GM19324 (cell line): ENCODE measurements around the gene CCDC148.
A peak's percentile ranks its signal among the peaks of the same experiment; 100 is the strongest.
"Not testable (repeated sequence)": the region's sequence is repeated elsewhere in the genome, so short reads cannot be mapped to it uniquely, and the experiment has no call there.

ENCODE experiments used
- ATAC-seq: cut with Tn5 transposase; IDR thresholded peaks from one replicate; pipeline ENCODE4 v1.9.1; 2021; ENCODE audit warnings: mild to moderate bottlenecking, moderate library complexity; ENCODE audit not compliant: unreplicated experiment, low FRiP score

Gene CCDC148

DNA sequence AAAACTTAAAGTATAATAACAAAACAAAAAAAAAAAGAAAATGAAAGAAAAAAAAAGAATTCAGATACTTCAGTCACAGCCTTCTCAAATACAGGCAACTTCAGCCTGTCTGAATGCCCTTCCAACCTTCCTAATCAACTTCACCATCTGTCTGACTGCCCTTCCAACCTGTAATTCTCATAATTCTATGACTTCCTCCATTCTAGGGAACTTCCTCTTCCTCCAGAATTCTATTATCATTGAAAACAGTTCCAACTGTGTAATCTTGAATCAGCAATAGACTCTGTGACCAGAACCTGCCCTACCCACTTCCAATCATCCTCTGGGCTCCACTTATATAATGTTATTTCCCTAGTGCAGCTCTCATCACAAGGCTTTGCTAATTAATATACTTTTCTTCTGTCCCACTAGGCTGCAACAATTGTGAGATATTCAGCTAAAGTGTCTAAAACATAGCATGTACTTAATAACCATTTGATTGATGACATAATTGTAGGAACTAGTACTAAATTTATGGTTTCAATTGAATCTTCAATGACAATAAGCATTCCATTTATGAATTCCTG, 227.5 kb downstream of the CCDC148 start:
- no peak for ATAC-seq

- not testable (repeated sequence) for ATAC-seq
Measured at GRCh38 chr2:158223066-158223465, 233.5 kb downstream of the CCDC148 start.

DNA sequence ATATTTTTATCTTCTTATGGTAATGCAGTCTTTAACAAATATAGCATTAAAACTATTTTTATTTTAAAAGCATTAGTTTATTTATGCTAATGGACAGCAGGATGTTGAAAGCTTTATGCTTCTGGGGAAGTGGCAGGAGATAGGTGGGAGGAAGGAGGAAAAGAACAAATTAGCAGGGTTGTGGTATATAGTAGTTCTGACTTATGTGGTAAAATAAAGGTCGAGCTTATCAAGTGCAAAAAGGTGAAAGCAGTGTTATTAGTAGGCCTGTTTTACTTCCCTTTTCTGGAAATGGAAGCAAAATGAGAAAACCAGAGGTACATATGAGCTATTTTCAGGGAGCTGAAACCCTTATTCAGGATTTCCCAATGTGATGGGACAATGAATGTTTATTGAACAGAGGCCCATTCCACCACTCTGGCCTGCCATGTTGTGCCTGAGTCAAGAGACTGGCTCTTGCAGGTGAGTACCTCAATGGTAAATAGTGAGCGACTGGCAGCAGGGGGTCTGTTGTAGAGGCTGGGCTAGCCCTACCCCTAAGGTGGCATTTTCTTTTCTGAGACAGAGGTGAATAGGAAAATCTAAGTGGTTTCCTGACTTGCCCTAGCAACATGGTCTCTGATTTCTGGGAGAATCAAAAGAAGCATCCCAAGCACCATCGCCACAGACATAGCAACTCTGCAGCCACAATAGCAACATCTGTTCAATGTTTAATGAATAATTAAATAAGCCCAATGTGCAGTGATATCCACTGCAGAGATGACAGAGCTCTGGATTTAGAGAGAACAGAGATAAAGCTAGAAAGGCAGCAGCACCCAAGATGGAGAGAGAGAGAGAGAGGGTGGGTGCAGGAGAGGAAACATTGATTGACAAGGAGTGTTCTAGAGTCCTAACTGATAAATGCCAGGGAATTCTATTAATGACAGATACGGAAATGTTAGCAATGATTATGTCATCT, 235.2 kb downstream of the CCDC148 start:
- no peak for ATAC-seq

GRCh38 chr2:158217593-158217992, 239.0 kb downstream of the CCDC148 start:
- no peak for ATAC-seq

- peak; percentile 81 for ATAC-seq
Measured at GRCh38 chr2:158214431-158214830, 242.1 kb downstream of the CCDC148 start.

- no peak for ATAC-seq
Measured at GRCh38 chr2:158213773-158214172, 242.8 kb downstream of the CCDC148 start.

DNA sequence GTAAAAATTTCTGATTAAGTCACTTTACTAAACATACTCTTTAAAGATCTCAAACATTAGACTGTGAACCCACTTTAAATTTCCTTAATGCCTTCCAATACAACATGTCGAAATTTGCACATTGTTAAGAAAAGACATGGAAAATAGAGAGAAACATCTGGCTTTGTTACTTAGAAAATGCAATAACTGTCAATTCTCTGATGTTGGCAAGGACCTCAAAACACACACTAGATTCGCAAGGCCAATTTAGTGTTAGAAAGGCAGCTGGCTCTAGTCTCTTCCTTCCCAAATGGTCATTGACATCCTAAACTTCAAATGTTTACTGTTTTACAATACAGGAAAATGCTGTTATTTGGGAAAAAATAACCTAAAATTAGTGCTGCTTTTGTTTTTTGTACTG, 244.3 kb downstream of the CCDC148 start:
- no peak for ATAC-seq

GRCh38 chr2:158211502-158211901, 245.1 kb downstream of the CCDC148 start:
- no peak for ATAC-seq

GRCh38 chr2:158207354-158207753, 249.2 kb downstream of the CCDC148 start:
- no peak for ATAC-seq

DNA sequence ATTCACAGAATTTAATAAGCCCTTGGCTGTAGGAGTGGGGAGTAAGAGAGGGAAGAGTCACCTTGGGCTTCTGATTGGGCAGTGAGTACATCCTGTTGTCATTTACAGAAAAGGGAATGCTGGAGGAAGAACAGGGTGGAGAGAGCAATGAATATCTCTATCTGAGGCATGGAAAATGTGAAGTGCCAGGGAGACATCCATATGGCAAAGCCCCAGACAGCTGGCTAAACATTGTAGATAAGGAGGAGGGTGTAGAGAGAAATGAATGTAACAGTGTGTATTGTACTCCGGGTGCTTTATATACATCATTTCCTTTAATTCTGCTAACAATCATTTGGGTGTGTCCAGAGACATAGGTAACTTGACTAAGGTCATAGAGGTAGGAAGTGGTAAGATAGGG, 251.3 kb downstream of the CCDC148 start:
- no peak for ATAC-seq

DNA sequence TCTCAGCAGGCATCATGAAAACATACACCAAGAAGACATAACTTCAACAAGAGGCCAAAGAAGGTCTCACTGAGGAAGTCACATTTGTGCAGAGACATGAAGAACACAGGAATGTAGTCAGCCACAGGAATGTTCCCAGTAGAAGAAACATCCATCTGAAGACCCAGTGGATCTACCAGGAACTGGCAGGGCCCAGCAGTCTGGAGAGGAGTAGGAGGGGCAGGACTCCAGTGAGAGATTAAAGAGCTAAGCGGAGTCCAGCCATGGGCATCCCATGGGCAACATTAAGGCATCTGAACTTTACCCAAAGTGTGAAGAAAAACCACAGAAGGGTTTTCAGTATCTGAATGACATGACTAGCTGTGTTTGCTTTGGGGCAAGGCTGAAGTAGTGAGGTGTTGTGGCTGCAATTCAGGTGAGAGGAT, 251.8 kb downstream of the CCDC148 start:
- ATAC-seq, result no peak

- no peak for ATAC-seq
Measured at GRCh38 chr2:158202161-158202815, 254.3 kb downstream of the CCDC148 start.

DNA sequence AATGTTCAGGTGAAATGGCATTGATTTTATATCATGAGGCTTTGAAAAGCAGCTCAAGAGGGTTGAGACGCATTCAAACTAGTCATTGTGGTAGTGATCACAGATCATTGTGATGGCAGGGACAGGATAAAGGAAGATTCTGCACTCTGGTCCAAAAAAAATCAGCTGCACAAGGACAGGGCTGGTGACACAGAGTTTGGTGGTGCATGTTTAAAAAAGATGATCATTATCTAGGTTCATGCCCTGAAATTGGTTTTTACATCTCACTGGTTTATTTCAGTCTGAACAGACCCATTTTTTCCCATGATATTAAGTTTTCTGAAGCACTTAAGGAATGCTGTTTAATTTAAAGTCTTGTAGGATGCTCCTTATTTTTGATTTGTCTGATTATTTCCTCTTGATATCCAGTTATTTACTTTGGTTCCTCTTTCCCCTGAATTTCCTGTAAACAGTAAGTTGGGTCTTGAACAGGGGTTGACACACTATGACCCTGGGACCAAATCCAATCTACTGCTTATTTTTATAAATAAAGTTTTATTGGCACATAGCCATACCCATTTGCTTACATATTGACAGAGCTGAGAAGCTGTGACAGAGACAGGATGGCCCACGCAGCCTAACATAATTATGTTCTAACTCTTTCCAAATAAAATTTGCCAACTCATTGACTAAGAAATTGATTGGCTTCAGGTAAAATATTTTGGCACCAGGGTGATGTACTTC, 256.5 kb downstream of the CCDC148 start:
- ATAC-seq, result no peak

DNA sequence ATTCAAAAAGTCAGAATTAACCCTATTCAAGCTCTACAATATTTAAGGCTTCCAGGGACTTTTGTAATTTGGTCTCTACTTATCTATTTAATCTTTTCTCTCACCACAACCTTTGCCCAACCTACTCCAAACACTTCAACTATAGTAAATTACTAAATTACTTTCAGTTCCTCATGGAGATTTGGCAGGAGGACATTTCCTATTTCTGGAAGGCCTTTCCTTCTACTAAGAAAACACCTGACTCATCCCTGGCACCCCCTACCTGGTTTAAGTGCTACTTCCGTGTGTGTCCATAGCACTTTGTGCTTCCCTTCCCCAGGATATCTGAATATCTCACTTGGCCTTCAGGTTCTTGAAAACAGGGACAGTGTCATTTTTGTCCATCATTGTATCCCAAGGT, 258.6 kb downstream of the CCDC148 start:
- no peak for ATAC-seq

- no peak for ATAC-seq
Measured at GRCh38 chr2:158194229-158194628, 262.3 kb downstream of the CCDC148 start.

DNA sequence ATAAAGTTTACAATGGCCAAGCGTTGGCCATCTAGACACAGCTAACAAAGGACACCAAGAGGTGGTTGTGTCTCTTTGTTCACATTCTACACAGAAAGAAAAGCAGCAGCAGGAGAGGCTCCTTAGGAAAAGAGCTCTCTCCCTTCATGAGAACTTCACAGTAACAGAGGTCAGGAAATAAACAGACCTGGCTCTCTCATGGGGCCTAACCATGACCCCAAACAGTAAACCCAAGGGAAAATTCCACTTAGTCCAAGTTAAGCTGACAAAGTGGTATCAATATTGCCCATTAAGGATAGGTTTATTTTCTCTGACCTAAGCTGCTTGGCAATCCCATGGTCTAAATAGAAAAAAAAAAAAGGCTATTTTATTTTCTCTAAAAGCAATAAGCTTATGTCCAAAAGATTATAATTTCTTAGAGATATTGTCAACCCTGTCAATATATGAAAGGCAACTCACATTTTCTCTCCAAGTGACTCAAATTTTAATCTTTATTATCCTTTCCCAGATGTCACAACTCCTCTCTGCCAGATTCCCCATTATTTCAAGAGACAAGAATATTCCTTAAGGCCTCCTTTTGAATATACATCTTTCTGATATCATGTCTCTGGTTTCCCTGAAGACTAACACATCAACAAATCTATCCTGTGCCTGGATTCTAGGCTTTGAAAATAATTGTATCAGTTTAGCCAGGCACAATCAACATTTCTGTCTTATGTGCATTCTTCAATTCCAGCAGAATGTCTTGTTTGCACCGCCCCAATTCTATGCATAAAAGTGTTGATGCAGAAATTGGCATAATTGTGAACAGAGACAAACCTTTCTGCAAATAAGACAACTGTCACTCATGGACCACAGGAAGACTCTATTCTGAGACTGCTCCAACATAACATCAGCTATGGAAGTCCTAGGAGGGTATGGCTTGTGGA, 263.8 kb downstream of the CCDC148 start:
- no peak for ATAC-seq

DNA sequence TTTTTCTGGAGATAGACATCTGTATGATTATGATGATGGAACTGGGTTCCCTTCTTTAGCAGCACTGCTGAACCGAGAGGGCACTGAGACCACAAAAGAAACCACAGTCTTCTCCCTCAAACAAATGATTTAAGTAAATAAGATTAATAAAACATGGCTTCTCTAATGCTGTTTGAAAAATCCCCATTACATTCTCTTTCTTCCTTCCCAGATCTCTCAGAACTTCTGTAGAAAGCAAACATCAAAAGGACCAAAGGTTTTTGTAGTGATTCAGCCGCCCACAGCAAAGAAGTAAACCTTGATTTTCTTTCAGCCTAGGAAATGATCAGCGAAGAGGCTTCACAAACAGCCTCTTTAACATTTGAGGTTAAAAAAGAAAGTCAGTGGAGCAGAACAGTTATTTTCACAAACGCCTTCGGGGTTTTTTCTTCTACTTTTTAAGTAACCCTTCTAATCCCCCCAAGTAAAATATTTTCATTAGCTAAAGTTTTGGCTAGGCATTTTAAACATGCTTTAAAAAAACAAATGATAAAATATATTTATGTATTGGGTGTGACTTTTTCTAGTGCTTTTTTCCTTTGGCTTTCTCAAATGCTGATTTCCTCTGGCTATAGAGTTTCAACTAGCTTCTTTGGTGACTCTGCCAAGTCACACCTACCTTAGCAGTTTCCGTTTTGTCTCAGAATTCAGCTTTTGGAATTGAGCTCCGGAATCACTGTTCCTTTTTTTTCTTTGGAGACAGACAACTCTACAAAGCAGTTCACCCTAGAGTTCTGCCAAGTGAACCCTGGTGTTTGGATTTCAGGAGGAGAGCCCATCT, 265.3 kb downstream of the CCDC148 start:
- ATAC-seq, result peak; percentile 79

DNA sequence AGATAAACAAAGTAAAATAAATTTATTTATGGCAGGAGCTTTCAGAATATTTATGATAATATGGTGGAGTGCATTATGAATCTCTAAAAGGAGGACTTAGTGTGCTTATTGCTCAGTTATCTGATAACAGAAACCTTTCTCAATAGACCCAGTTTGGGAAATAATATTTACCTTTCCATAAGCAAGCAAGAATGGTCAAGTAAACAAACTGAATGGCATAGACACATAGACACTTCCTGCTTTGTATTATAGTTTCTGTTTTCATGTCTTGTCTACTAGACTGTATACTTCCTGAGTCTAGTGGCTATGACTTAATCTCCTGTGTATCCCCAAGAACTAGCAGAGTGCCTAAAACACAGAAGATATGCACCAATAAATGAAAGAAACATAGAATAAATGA, 267.0 kb downstream of the CCDC148 start:
- ATAC-seq, result peak; percentile 42

DNA sequence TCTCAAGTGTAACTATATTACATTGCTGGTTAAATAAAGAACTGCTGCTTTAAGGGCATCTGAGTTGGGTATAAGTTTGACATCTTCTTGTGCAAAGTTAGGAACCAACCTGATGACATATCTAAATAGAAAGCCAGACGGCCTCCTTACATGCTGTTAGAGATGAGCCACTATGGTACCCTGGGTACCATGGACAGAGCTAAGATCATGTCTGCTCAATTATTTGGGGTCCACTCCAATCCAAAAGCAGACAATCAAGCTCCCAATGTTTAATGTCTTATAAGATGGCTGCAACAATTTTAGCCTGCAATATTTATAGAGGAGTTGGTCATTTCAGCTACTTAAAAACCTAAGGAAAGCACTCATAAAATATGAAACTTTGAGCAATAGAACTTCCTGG, 268.6 kb downstream of the CCDC148 start:
- no peak for ATAC-seq
